H9 (cell line): ENCODE results near the gene ANTXR2. TPM values are rescaled to one million over a fixed set of nuclear protein-coding genes. Genes with fewer than 3 reads are reported as not detected.

Experiments used
- DNase-seq: peaks from one replicate; pipeline ENCODE4 v3.0.0-alpha.2; 2017
- H2AFZ ChIP-seq: one replicate; pipeline ENCODE4 v1.6.1; 2013; ENCODE audit warnings: mild to moderate bottlenecking, low read length, control low read depth, moderate library complexity
- H2AK5ac ChIP-seq: 2 replicates; pipeline ENCODE4 v1.6.1; 2013; ENCODE audit warnings: low read length, control low read depth, mixed read lengths; ENCODE audit not compliant: insufficient read length
- H2BK120ac ChIP-seq: one replicate; pipeline ENCODE4 v1.6.1; 2013; ENCODE audit warnings: low read depth, mild to moderate bottlenecking, low read length, control low read depth, inconsistent platforms; ENCODE audit not compliant: poor library complexity, severe bottlenecking
- H2BK12ac ChIP-seq: 2 replicates; pipeline ENCODE4 v1.6.1; 2013; ENCODE audit warnings: low read length, control low read depth, mixed read lengths, low read depth; ENCODE audit not compliant: insufficient read length
- H2BK15ac ChIP-seq: 2 replicates; pipeline ENCODE4 v1.6.1; 2013; ENCODE audit warnings: low read depth, low read length, control low read depth
- H2BK20ac ChIP-seq: one replicate; pipeline ENCODE4 v1.6.1; 2013; ENCODE audit warnings: low read depth, mild to moderate bottlenecking, low read length, control low read depth, inconsistent platforms; ENCODE audit not compliant: poor library complexity, severe bottlenecking
- H2BK5ac ChIP-seq: 2 replicates; pipeline ENCODE4 v1.6.1; 2013; ENCODE audit warnings: low read length, control low read depth, mixed read lengths; ENCODE audit not compliant: insufficient read length
- H3K14ac ChIP-seq: 2 replicates; pipeline ENCODE4 v1.6.1; 2013; ENCODE audit warnings: low read length, control low read depth; ENCODE audit not compliant: insufficient read depth
- H3K18ac ChIP-seq: 2 replicates; pipeline ENCODE4 v1.6.1; 2013; ENCODE audit warnings: low read depth, mild to moderate bottlenecking, mixed read lengths, low read length, control low read depth; ENCODE audit not compliant: insufficient read length
- H3K23ac ChIP-seq: 2 replicates; pipeline ENCODE4 v1.6.1; 2013; ENCODE audit warnings: low read length, control low read depth, mixed read lengths, low read depth; ENCODE audit not compliant: insufficient read length
- H3K23me2 ChIP-seq: 2 replicates; pipeline ENCODE4 v1.6.1; 2013; ENCODE audit warnings: low read depth, mild to moderate bottlenecking, mixed read lengths, low read length, control low read depth; ENCODE audit not compliant: insufficient read length, poor library complexity, severe bottlenecking
- H3K27ac ChIP-seq: 2 replicates; pipeline ENCODE4 v1.5.1; 2013; ENCODE audit warnings: low read length, control low read depth, mixed read lengths, low read depth; ENCODE audit not compliant: insufficient read length
- H3K27me3 ChIP-seq: 2 replicates; pipeline ENCODE4 v1.6.1; 2013; ENCODE audit warnings: low read length, control low read depth, inconsistent platforms; ENCODE audit not compliant: insufficient read depth
- H3K4ac ChIP-seq: 2 replicates; pipeline ENCODE4 v1.6.1; 2013; ENCODE audit warnings: low read depth, mild to moderate bottlenecking, control low read depth, inconsistent platforms, low read length, moderate library complexity
- H3K4me1 ChIP-seq: 2 replicates; pipeline ENCODE4 v1.6.1; 2013; ENCODE audit warnings: low read length, control low read depth, inconsistent platforms; ENCODE audit not compliant: insufficient read depth
- H3K4me2 ChIP-seq: 2 replicates; pipeline ENCODE4 v1.6.1; 2013; ENCODE audit warnings: low read length, control low read depth, mixed read lengths; ENCODE audit not compliant: insufficient read length, insufficient read depth
- H3K56ac ChIP-seq: 2 replicates; pipeline ENCODE4 v1.6.1; 2013; ENCODE audit warnings: low read depth, mild to moderate bottlenecking, mixed read lengths, low read length, control low read depth; ENCODE audit not compliant: insufficient read length
- H3K79me1 ChIP-seq: 2 replicates; pipeline ENCODE4 v1.6.1; 2013; ENCODE audit warnings: low read depth, mild to moderate bottlenecking, moderate library complexity, low read length, control low read depth, inconsistent platforms; ENCODE audit not compliant: insufficient read depth, poor library complexity, severe bottlenecking
- H3K79me2 ChIP-seq: 2 replicates; pipeline ENCODE4 v1.6.1; 2013; ENCODE audit warnings: low read length, control low read depth, inconsistent platforms; ENCODE audit not compliant: insufficient read depth
- H3K9ac ChIP-seq: 2 replicates; pipeline ENCODE4 v1.6.1; 2013; ENCODE audit warnings: low read length, control low read depth, mixed read lengths; ENCODE audit not compliant: insufficient read length; ENCODE audit errors: extremely low read depth
- H3K9me3 ChIP-seq: one replicate; pipeline ENCODE4 v1.6.1; 2013; ENCODE audit warnings: low read depth, low read length, inconsistent platforms; ENCODE audit not compliant: control insufficient read depth
- H3T11ph ChIP-seq: one replicate; pipeline ENCODE4 v1.6.1; 2013; ENCODE audit warnings: mild to moderate bottlenecking, low read length, control low read depth, inconsistent platforms
- H4K20me1 ChIP-seq: one replicate; pipeline ENCODE4 v1.6.1; 2013; ENCODE audit not compliant: control insufficient read depth, insufficient read length, insufficient read depth
- H4K5ac ChIP-seq: 2 replicates; pipeline ENCODE4 v1.6.1; 2013; ENCODE audit warnings: low read depth, mild to moderate bottlenecking, mixed read lengths, low read length, control low read depth; ENCODE audit not compliant: insufficient read length
- H4K8ac ChIP-seq: replicated peaks from 2 replicates; pipeline ENCODE4 v1.6.1; 2013; ENCODE audit warnings: low read length, control low read depth, mixed read lengths, low read depth; ENCODE audit not compliant: insufficient read length
- H4K91ac ChIP-seq: 2 replicates; pipeline ENCODE4 v1.6.1; 2013; ENCODE audit warnings: low read depth, mild to moderate bottlenecking, moderate library complexity, mixed read lengths, low read length, control low read depth; ENCODE audit not compliant: insufficient read length
- H3K27ac Mint-ChIP-seq, 3 experiments: 2 replicates in 2 of 3; 3 replicates in 1 of 3; pipeline ENCODE4 v1.8.0; 2020 to 2021; ENCODE audit warnings: mixed read lengths in 3 of 3, mild to moderate bottlenecking in 1 of 3, moderate library complexity in 1 of 3
- H3K27me3 Mint-ChIP-seq: 2 replicates; pipeline ENCODE4 v1.8.0; 2021; ENCODE audit warnings: low read depth, mild to moderate bottlenecking, moderate library complexity, mixed read lengths
- H3K36me3 Mint-ChIP-seq, 3 experiments: 2 replicates in 2 of 3; 3 replicates in 1 of 3; pipeline ENCODE4 v1.8.0; 2020 to 2021; ENCODE audit warnings: low read depth in 3 of 3, mixed read lengths in 3 of 3; ENCODE audit not compliant: insufficient read depth in 1 of 3
- H3K4me1 Mint-ChIP-seq, 2 experiments: 2 replicates each; pipeline ENCODE4 v1.8.0; 2020; ENCODE audit warnings: mixed read lengths in 2 of 2
- H3K4me3 Mint-ChIP-seq, 2 experiments: 2 replicates in 1 of 2; 3 replicates in 1 of 2; pipeline ENCODE4 v1.8.0; 2020 to 2021; ENCODE audit warnings: mild to moderate bottlenecking in 2 of 2, mixed read lengths in 2 of 2, moderate library complexity in 1 of 2
- H3K9me3 Mint-ChIP-seq, 2 experiments: 2 replicates in 1 of 2; 3 replicates in 1 of 2; pipeline ENCODE4 v1.8.0; 2020; ENCODE audit warnings: mild to moderate bottlenecking in 2 of 2, mixed read lengths in 2 of 2, moderate library complexity in 1 of 2
- total RNA-seq: library from RNA; stranded (reverse); gene quantifications from 2 replicates; pipeline ENCODE4 v1.2.1, GENCODE V29; 2021
- TF ChIP-seq, protein P1 (sequence below): fragments of 200-600 bp; sonication (generic); conservative IDR thresholded peaks from 3 replicates; pipeline ENCODE4 v1.8.0; 2021; ENCODE audit warnings: antibody characterized with exemption, mild to moderate bottlenecking

Gene ANTXR2
- total RNA-seq, 1 experiment from 2014 or later = 4.7 TPM

DNA sequence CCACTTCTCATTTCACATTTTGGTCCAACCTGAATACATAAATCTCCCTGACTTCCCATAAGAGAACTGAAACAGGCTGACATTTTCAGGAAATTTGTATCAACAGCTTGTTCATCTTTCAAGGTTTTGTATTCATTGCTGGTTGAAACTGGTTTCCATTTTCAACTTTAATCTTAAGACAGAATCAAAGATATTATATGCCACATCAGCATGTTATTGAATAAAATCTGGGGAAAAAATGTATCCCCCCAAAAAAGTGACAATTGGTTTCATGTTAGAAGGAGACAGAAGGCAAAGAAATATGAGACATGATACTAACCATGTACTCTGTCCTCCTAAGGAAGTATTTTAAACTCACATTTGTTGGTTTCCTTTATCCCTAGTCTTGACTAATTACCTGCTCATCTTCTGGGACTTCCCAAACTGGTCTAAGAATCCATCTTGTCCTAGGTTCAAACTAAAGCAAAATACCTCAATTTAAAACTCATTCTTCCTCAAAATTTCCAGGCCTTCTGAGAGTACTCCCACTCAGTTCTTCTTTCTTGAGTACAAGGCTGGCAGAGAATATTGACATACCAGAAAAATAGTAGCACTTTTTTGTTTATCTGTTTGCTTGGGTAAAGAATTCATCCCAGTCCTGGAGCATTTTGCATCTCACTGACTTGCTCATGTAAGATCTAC is 3.1 kb upstream of the ANTXR2 start:
- Histone ChIP-seq H4K20me1 (no peaks in the 10 kb centered on the region), H3K4ac (no peak overlapping the region), H2BK5ac (no peak overlapping the region), H3K4me1 (no peaks in the 10 kb centered on the region; the same call in 1 of the 2 replicates), H3K27ac (no peak overlapping the region), H2BK12ac (no peak overlapping the region), H2AK5ac (no peak overlapping the region), H4K5ac (no peak overlapping the region), H4K8ac (no peak overlapping the region), H3K4me2 (no peak overlapping the region), H3K14ac (no peak overlapping the region), H3K18ac (no peak overlapping the region), H2BK120ac (no peak overlapping the region), H3K9ac (no peak overlapping the region), H3T11ph (no peak overlapping the region), H3K9me3 (no peaks in the 10 kb centered on the region), H3K56ac (no peak overlapping the region), H2AFZ (no peak overlapping the region), H3K79me1 (no peaks in the 10 kb centered on the region), H3K23ac (no peak overlapping the region), H3K79me2 (no peaks in the 10 kb centered on the region), H3K27me3 (no peaks in the 10 kb centered on the region), H3K23me2 (peaks cover 18% of the 10 kb centered on the region), H2BK15ac (no peak overlapping the region), H4K91ac (no peak overlapping the region), H2BK20ac (no peak overlapping the region)
- peaks cover 0 to 2% of the 10 kb centered on the region in 2 experiments; a peak in 3 of 5 replicates for H3K9me3 Mint-ChIP-seq
- H3K27ac Mint-ChIP-seq = no peak overlapping the region
- TF ChIP-seq, protein P1, sequence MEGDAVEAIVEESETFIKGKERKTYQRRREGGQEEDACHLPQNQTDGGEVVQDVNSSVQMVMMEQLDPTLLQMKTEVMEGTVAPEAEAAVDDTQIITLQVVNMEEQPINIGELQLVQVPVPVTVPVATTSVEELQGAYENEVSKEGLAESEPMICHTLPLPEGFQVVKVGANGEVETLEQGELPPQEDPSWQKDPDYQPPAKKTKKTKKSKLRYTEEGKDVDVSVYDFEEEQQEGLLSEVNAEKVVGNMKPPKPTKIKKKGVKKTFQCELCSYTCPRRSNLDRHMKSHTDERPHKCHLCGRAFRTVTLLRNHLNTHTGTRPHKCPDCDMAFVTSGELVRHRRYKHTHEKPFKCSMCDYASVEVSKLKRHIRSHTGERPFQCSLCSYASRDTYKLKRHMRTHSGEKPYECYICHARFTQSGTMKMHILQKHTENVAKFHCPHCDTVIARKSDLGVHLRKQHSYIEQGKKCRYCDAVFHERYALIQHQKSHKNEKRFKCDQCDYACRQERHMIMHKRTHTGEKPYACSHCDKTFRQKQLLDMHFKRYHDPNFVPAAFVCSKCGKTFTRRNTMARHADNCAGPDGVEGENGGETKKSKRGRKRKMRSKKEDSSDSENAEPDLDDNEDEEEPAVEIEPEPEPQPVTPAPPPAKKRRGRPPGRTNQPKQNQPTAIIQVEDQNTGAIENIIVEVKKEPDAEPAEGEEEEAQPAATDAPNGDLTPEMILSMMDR = no peak
- H3K4me3 Mint-ChIP-seq = no peak overlapping the region
- H3K4me1 Mint-ChIP-seq = peaks cover 10 to 11% of the 10 kb centered on the region in 2 experiments
- peaks cover 0 to 4% (median 0%) of the 10 kb centered on the region in 3 experiments; a peak in 1 of 7 replicates for H3K36me3 Mint-ChIP-seq
- DNase-seq = no peak
- peaks cover 38% of the 10 kb centered on the region for H3K27me3 Mint-ChIP-seq
